ENCODE results near the gene TMEM50B.

TMEM50B gene

DNA sequence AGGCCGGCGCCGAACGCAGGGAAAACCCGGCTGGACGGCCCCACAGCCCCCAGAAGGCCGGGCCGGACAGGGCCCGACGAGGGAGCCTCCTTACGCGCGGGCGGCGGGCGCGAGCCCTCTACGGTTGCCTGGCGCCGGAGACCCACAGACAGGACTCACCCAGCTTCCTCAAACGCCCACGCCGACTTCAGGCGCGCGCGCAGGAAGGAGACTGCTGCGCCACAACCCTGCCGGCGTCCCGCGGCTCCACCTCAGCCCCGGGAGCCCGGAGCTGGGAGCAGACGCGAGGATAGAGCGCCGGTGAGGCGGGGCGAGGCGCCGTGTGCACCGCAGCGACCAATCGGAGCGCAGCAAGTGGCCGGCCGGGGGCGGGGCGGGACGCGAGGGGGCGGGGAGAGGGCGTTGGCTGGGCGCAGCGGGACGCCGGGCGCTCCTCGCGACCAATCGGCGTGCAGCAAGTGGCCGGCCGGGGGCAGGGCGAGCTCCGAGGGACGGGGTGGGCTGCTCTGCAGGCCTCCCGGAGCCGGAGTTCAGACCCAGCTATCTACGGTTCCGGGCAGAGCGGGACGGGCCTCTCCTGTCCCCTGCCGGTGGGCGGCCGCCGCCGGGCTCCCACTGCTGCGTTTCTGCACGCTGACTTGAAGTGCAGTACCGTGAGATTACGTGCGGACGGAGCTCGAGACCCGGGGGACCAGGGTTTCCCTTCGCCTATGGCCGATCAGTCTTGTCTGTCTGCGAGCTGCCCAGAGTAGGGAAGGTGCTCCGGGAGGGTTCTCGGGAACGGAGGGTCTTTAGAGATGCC lies at the start of gene TMEM50B:
TSS of gene TMEM50B (minus strand) at position 296 of the 802 bp plus-strand sequence. CDS start 11,089 bp downstream, outside the sequence.
- no peaks in the 10 kb centered on the region for H3K9me2 ChIP-seq (ENCODE audit: low read depth, low read length)
- H4K20me1 ChIP-seq (ENCODE audit: insufficient read depth, low read length), result no peaks in the 10 kb centered on the region
- peak within 1 kb of the TSS; percentile 97 for H3K4me2 ChIP-seq (ENCODE audit: low read length)
- H3K27me3 ChIP-seq (ENCODE audit: insufficient read depth, low read length), result no peaks in the 10 kb centered on the region
- TF ChIP-seq, protein P1, sequence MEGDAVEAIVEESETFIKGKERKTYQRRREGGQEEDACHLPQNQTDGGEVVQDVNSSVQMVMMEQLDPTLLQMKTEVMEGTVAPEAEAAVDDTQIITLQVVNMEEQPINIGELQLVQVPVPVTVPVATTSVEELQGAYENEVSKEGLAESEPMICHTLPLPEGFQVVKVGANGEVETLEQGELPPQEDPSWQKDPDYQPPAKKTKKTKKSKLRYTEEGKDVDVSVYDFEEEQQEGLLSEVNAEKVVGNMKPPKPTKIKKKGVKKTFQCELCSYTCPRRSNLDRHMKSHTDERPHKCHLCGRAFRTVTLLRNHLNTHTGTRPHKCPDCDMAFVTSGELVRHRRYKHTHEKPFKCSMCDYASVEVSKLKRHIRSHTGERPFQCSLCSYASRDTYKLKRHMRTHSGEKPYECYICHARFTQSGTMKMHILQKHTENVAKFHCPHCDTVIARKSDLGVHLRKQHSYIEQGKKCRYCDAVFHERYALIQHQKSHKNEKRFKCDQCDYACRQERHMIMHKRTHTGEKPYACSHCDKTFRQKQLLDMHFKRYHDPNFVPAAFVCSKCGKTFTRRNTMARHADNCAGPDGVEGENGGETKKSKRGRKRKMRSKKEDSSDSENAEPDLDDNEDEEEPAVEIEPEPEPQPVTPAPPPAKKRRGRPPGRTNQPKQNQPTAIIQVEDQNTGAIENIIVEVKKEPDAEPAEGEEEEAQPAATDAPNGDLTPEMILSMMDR (IDR thresholded peaks at IDR 0.05; ENCODE audit: low read length), result 0 out of 2 replicates have a peak, but pooled peaks have one; percentile 26
- no peak for TF ChIP-seq EZH2 (IDR thresholded peaks at IDR 0.05; ENCODE audit: borderline replicate concordance, low read length)
- no peaks in the 10 kb centered on the region for H3K9me3 ChIP-seq (ENCODE audit: low read length)
- H3K4me3 ChIP-seq (ENCODE audit: low read depth, low read length, poor library complexity, severe bottlenecking), result peak within 1 kb of the TSS; percentile 71
- no peaks in the 10 kb centered on the region for H3K36me3 ChIP-seq (ENCODE audit: insufficient read depth, low read length)
- no peaks in the 10 kb centered on the region for H3F3A ChIP-seq (ENCODE audit: insufficient read depth, low read length)
- peaks cover 18% of the 10 kb centered on the region for H3K79me2 ChIP-seq (ENCODE audit: insufficient read depth, low read length)
- H3K4me1 ChIP-seq (ENCODE audit: insufficient read depth, low read length, severe bottlenecking), result peaks cover 13% of the 10 kb centered on the region
- H3K27ac ChIP-seq (ENCODE audit: low read depth, low read length, poor library complexity, severe bottlenecking), result peak within 1 kb of the TSS; percentile 49
- no peak within 1 kb of the TSS; the same call in 1 of the 2 replicates for H2AFZ ChIP-seq (ENCODE audit: low read length)
- H3K9ac ChIP-seq (ENCODE audit: low read length), result peak within 1 kb of the TSS; percentile 69

DNA sequence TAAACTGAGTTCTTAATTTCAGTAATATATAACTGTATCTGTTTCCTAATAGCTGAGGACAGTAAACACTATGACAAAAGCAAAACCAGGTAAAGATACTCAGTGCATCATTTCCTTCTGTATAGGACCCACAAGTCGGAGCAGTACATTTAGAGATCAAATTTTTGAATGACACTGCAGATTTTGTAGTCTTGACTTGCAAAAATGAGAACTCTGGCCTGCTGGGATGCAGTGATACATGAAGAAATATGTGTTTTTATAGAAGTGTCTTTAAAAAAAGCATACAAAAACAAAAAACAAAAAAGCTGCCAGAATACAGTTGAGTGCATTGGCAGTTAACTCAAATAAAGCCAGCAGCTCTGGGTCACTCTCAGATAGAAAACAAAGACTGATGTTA lies 43.2 kb upstream of the TMEM50B start:
- Histone ChIP-seq H3K9ac (ENCODE audit: low read length) (no peak overlapping the region), H3K79me2 (ENCODE audit: insufficient read depth, low read length) (no peaks in the 10 kb centered on the region), H3K9me2 (ENCODE audit: low read depth, low read length) (no peaks in the 10 kb centered on the region), H3K4me2 (ENCODE audit: low read length) (no peak overlapping the region), H3K4me1 (ENCODE audit: insufficient read depth, low read length, severe bottlenecking) (no peaks in the 10 kb centered on the region), H3K4me3 (ENCODE audit: low read depth, low read length, poor library complexity, severe bottlenecking) (no peak overlapping the region), H3K36me3 (ENCODE audit: insufficient read depth, low read length) (peaks cover 92% of the 10 kb centered on the region), H3K9me3 (ENCODE audit: low read length) (no peaks in the 10 kb centered on the region), H3F3A (ENCODE audit: insufficient read depth, low read length) (no peaks in the 10 kb centered on the region), H3K27me3 (ENCODE audit: insufficient read depth, low read length) (no peaks in the 10 kb centered on the region), H4K20me1 (ENCODE audit: insufficient read depth, low read length) (no peaks in the 10 kb centered on the region), H2AFZ (ENCODE audit: low read length) (no peak overlapping the region), H3K27ac (ENCODE audit: low read depth, low read length, poor library complexity, severe bottlenecking) (no peak overlapping the region)
- TF ChIP-seq, protein P1 (IDR thresholded peaks at IDR 0.05; ENCODE audit: low read length), result no peak
- TF ChIP-seq EZH2 (IDR thresholded peaks at IDR 0.05; ENCODE audit: borderline replicate concordance, low read length), result no peak

DNA sequence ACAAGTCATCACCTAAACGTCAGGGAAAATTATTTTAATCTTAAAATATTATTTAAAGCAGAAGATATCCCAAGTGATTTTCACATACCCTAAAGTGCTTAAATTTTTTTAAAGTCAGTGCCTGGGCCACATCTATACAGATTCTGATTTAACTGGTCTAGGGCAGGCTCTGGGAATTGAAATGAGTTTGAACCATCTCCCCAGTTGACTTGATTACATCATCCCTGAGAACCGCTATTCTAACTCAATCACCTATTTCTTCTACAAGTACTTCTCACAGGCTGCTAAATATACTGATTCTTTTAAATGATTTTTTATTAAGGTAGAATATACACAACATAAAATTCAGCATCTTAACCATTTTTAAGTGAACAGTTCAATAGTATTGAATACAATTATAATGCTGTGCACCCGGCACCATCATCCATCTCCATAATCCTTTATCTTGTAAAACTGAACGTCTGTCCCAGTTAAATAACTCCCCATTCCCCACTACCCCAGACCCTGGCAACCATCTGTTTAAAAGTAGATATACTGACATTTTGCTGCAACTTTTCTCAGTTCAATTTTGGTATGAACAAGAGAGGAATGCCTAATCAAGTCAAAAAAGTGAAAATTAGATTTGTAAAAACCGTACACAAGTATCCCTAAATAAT lies 42.7 kb upstream of the TMEM50B start:
- Histone ChIP-seq H3K79me2 (ENCODE audit: insufficient read depth, low read length) (no peaks in the 10 kb centered on the region), H3K4me2 (ENCODE audit: low read length) (no peak overlapping the region), H3K4me3 (ENCODE audit: low read depth, low read length, poor library complexity, severe bottlenecking) (no peak overlapping the region), H2AFZ (ENCODE audit: low read length) (no peak overlapping the region), H3K27ac (ENCODE audit: low read depth, low read length, poor library complexity, severe bottlenecking) (no peak overlapping the region), H4K20me1 (ENCODE audit: insufficient read depth, low read length) (no peaks in the 10 kb centered on the region), H3K27me3 (ENCODE audit: insufficient read depth, low read length) (no peaks in the 10 kb centered on the region), H3K4me1 (ENCODE audit: insufficient read depth, low read length, severe bottlenecking) (no peaks in the 10 kb centered on the region), H3K36me3 (ENCODE audit: insufficient read depth, low read length) (peaks cover 92% of the 10 kb centered on the region), H3F3A (ENCODE audit: insufficient read depth, low read length) (no peaks in the 10 kb centered on the region), H3K9me3 (ENCODE audit: low read length) (no peaks in the 10 kb centered on the region), H3K9me2 (ENCODE audit: low read depth, low read length) (no peaks in the 10 kb centered on the region), H3K9ac (ENCODE audit: low read length) (no peak overlapping the region)
- TF ChIP-seq EZH2 (IDR thresholded peaks at IDR 0.05; ENCODE audit: borderline replicate concordance, low read length), result no peak
- TF ChIP-seq, protein P1 (IDR thresholded peaks at IDR 0.05; ENCODE audit: low read length), result no peak

Data from OCI-LY1 (cell line).